NCI-H446 treated with DMSO at 0.1 percent for 48 hours (cell line): ENCODE results near the gene TIRAP.
"Not testable (repeated sequence)": the region's sequence is repeated elsewhere in the genome, so short reads cannot be mapped to it uniquely, and the experiment has no call there.

ENCODE experiments used
- DNase-seq: peaks from one replicate; lab custom pipeline; 2025; lab: John Stamatoyannopoulos, UW

TIRAP gene

DNA sequence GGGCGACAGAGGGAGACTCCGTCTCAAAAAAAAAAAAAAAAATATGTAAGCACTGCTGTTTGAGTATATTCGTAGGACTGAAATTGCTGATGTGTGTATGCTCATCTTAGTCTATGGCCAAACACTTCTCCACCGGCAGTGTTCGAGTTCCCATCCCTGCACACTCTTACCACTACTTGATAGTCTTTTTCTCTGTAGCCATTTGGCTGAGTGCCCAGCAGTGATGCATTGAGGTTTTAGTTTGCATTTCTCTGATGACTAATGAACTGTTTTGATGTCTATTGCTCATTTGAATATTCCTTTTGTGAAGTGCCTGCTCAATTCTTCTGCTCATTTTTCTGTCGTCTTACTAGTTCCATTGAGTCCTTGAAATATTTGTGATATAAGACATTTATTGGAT is 1.9 kb downstream of the TIRAP start:
- DNase-seq, result peak; percentile 65

DNA sequence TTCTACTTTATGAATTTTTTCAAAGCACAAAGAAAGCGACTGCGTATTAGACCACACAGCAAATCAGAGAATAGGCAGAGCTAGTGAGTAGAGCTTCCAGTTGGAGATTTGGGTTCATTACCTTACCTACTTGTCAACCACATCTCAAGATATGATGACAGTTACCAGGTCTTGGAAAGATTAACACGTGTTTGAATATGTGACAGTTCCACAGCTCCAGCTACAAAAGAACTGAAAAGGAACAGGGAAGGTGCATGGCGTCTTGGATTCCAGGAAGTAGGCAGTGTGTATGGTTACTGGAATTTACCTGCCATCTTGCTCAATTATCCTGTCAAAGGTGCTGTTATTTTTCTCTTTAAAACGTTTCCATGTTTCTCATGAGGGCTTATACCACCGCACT is 5.3 kb downstream of the TIRAP start:
- no peak for DNase-seq

GRCh38 chr11:126290887-126291286 is 8.0 kb downstream of the TIRAP start:
- DNase-seq, result no peak

- DNase-seq, result no peak
These were observed 10.8 kb downstream of the TIRAP start for GRCh38 chr11:126293726-126294125.

DNA sequence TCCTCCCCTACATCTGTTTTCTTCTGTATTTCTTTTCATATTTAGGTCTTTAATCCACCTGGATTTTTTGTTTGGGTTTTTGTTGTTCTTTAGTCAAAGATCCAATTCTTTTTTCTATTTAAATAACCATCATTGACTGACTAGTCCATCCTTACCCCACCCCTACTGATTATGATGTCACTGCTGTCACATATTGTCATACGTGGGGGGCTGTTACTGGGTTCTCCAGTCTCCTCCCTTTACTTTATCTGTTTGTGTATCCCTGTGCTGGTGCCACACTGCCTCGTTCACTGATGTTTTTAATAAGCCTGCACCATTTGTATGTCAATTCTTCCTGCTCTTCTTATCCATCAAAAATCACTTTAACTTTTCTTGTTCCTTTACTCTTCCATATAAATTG is 14.1 kb downstream of the TIRAP start:
- no peak for DNase-seq

GRCh38 chr11:126303623-126304456 is 20.9 kb downstream of the TIRAP start, which contains the start of gene DCPS:
Gene DCPS, plus strand, starts transcription at chr11:126304060. Its CDS starts 21 bp downstream, at chr11:126304081.
- DNase-seq, result peak; percentile 86

GRCh38 chr11:126304457-126305075 is 21.7 kb downstream of the TIRAP start:
- DNase-seq, result peak; percentile 46

DNA sequence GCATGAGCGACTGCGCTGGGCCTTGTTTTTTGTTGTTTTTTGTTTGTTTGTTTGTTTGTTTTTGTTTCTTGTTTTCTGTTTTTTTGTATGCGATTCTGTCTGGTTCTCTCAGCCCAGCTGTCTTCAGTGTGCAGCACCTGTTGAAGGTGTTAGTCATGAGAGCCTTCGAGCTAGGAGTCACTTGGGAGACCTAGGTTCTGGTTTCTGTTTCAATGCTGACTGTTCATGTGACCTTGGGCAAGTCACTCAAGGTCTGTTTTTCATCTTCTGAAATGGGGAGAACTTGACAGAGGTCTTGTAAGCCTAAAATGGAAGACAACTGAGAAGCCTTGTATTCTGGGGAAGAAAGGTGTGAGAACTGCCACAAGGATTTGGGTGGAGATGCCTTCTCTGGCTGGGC is 22.8 kb downstream of the TIRAP start:
- no peak for DNase-seq

DNA sequence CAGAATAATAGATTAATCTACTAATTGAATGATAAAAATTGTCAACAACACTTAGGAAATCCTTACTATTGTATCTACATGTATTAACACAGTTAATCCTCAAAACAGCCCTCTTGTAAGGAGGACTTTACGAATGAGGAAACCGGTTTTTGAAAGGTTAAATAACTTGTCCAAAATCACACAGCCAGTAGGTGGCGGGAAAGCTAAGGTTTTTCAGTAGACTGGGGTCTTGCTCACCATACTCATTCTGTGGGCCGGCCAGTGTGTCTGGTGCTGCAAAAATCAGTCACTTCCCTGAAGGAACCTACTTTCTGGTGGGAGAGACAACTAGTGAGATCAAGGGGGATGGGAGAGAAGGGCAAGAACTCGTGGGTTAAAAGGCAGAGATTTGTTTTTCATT is 24.8 kb downstream of the TIRAP start:
- peak; percentile 8 for DNase-seq

DNA sequence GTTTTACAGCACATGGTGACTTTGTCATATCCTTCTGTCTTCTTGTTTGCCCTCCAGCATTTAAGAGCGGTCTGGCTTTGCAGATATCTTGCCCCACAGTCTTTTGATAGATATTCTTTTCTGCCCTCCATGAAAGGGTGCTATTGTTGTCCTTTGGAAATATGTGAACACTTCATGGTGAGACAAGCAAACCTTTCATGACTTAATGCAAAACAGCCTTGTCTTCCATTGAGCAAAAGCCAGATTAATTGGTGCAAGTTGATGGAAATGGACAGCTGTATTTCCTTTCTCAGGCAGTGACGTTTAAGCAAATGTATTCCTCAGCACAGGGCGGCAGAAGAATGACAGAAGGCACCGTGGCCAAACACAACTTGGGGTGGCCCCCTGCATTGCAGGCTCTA is 25.4 kb downstream of the TIRAP start:
- no peak for DNase-seq

GRCh38 chr11:126308771-126309170 is 25.9 kb downstream of the TIRAP start:
- not testable (repeated sequence) for DNase-seq

GRCh38 chr11:126310200-126310991 is 27.5 kb downstream of the TIRAP start:
- peak; percentile 11 for DNase-seq

DNA sequence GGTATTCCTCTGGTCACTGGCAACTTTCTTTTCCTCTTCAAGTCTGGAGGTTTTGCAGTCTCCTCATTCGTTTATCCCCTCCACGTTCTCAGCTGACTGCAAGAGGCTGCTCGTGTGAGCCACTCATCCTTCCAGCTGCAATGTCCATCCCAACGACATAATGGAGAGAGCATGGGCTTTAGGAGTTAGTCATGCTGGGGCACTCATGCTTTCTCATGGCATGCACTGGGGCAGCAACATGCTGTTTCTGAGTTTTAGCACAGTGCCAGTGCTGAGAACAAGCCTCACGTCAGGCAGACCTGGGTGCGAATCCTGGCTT is 28.1 kb downstream of the TIRAP start:
- no peak for DNase-seq

- no peak for DNase-seq
These were observed 28.8 kb downstream of the TIRAP start for GRCh38 chr11:126311401-126312291.

DNA sequence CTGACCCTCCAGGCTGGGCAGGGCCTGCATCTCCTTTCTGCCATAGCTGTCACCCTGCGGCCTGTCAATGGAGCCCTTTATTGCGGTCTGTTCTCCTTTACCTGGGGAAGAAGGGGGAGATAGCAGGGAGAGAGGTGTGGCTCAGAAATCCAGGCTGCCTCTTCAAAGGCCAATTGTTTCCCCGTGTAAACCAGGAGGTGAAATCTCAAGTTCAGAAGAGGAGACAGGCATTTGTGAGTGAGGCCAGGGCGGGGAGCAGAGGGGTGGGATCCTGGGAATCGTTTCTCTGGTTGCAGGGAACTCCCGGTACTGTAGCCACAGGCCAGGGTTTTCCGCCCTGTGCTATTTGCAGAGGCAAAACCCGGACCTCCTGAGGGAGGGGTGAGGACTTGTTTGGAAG is 30.1 kb downstream of the TIRAP start:
- DNase-seq, result no peak

GRCh38 chr11:126313826-126314225 is 30.9 kb downstream of the TIRAP start:
- DNase-seq, result no peak

- DNase-seq, result no peak
These were observed 34.5 kb downstream of the TIRAP start for GRCh38 chr11:126317432-126317755.

DNA sequence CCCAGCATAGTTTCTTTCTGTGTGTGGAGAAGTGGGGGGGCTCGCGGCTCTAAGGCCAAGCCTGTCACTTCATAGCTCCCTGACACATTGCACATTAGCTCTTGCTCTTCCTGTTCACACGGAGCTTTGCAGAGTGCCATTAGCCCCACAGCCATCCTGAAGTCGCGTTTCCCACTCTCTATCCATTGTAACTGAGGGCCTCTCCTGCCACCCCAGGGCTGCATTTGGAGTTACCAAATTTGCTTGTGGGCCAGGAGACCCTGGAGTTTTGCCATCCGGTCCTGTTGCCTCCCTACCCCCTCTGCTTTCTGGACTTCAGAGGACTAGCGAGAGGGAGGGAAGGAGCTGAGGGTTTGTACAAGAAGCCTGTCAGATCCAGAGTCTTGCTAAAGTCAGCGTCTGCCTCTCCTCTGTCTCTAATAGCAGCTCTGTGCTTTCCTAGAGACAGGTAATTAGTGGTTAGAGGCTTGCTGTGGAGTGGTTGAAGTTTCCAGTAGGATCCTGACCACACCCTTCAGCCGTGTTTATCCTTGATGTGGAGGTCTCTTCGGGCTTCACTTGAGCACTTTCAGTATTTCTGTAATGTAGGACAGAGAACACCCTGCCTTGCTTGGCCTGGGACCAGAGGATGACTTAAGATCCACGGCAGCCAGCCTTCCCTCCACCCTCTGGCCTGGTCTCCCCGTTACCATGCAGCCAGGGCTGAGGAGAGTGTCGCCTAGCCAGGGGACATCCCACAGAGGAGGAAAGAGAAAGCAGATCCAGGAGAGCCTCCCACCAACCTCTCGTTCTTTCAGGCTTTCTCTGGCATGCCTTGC is 35.1 kb downstream of the TIRAP start:
- DNase-seq, result peak; percentile 49

DNA sequence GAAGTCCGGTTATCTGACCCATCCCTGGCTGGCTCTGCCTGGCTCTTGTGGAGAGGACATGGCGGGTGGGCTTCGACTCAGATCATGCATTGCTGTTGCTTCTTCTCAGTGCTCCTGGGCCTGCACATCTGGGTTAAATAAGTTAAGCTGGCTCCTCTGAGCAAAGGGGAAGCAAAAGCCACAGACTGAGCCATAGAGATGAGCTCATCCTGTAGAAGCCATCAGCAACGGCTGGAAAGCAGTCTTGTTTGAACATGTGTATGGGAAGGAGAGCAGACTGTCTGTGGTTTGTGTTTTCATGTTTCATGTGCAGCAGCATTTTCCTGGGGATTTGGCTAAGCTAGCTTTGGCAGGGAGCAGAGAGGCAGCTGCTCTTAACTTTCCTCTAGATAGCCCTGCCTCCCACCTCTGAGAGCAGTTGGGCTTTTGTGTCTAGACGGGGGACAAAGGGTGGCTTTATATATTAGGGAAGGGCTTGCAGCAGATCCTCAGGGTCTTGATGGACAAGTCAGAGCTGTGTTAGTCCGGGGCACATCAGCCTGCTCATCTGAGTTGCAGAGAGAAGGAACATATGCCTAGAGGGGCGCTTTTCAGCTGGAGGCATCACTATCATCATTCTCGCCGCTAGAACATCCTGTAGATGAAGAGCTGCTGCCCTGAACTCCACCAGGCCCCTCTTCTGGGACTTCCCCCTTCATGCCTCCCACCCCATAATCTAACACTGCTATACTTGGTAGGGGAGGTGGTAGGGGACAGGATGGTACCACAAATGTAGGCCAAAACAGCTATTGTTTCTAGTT is 35.9 kb downstream of the TIRAP start:
- DNase-seq, result peak; percentile 91

DNA sequence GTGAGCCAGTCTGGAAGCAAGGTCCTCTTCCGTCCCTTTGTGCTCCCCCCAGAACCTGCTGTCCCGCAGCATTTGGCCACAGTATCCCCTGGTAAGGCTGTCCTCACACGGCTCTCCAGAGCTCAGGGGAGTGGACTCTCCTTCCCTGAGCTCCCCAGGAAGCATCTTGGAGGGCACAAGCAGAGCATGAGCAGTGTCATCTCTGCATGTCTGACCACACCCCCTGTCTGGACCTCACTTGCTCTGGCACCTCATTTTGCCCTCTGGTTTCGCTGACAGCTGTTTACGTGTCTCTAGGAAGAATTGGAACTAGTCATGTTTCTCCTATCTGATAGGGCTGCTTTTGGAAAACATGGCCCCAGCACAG is 36.5 kb downstream of the TIRAP start:
- DNase-seq, result no peak
